Stimulated activated CD4-positive, alpha-beta T cell treated with anti-CD3 and anti-CD28 coated beads, Interleukin-2, amount 100 ng/mL, for 48 hours (primary cell): ENCODE measurements around the gene DEPDC5.
A peak's percentile ranks its signal among the peaks of the same experiment; 100 is the strongest.

Experiments used
- DNase-seq, 2 donors: peaks; one replicate each; pipeline ENCODE4 v3.0.0-alpha.2; 2020

DEPDC5 gene

DNA sequence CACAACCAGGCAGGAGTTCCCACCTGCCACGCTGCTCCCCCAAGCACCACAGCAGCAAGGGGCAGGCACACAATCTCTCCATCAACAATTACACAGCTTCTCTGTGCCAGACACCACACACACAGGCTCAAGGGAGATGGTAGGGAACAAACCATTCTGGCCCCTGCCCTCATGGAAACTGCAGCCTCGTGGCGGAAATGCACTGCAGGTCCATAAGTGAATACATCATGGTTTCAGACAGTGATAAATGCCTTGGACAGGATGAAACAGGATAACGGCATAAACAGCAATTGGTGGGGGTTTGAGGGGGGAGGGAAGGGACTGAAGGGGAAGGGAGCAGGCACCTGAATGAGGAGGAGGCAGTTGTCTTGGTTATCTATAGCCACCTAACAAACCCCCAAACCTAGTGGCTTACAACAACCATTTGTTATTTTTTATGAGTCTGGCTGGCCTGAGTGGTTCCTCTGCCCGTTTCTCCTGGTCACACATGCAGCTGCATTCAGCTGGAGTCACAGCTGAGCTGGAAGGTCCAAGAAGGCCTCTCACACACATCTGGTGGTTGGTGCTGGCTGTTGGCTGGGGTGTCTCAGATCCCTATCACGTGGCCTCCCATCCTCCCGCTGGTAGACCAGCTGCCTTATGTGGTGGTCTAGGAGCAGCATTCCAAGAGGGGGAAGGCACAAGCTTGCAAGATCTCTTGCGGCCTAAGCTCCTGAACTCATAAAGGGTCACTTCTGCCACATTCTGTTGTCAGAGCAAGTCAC lies 175.5 kb downstream of the DEPDC5 start:
- no peak for DNase-seq

- no peak for DNase-seq
Measured at GRCh38 chr22:31932863-31933262, 179.0 kb downstream of the DEPDC5 start.

GRCh38 chr22:31933406-31933805 lies 179.6 kb downstream of the DEPDC5 start:
- DNase-seq = no peak

- no peak for DNase-seq
Measured at GRCh38 chr22:31933816-31934482, 180.1 kb downstream of the DEPDC5 start.

GRCh38 chr22:31935961-31936635 lies 182.3 kb downstream of the DEPDC5 start:
- DNase-seq = no peak

GRCh38 chr22:31937341-31937740 lies 183.5 kb downstream of the DEPDC5 start:
- DNase-seq = no peak

DNA sequence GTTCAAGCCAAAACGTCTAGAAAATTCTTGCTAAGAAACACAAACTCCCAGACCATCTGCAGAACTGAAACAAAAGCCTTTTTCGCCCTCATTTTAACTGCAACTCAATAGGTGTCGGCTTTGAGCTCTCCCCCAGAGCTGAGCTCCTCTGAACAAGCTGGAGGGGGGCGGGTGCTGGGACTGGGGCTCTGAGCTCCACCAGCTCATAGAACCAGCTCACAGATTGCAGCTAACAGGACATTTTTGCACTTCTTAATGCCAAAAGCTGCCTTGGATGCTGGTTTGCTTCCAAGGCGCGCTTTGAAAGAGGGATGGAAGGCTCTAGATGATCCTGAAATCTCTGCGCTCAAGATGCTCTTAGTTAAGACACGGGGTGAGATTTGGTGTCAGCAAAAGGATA lies 184.5 kb downstream of the DEPDC5 start:
- no peak for DNase-seq

DNA sequence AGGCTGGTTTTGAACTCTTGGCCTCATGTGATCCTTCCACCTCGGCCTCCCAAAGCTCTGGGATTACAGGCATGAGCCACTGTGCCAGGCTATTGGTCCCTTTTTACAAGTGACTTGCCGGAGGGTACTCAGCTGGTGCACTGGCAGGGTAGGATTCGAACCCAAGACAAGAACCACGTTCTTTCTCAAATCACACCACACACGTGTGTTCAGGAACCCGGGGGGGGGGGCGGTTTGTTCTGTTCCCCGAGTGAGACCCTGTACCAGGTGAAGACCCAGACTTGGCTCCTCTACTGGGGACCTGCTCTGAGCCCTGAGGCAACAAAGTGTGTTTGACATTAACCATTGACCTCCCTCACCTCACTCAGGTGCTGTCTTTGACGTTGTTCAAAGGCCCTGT lies 186.7 kb downstream of the DEPDC5 start:
- no peak for DNase-seq

DNA sequence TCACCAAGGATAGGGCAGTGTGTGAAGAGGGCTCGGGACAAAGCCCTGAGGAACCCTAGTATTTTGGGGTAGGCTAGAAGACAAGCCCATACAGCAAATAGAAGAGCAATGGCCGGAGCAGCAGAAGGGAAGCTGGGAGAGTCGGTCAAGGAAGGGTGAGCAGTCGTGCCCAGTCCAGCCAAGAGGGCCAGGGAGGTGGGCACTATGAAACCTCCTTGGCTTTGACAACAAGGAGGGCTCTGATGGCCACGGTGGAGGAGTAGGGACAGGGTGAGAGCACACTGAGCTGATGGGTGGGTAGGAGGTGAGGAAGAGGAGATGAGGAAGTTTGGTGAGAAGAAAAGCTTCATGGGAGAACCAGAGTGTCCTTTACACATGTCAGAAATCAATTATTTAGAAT lies 188.3 kb downstream of the DEPDC5 start:
- no peak for DNase-seq

DNA sequence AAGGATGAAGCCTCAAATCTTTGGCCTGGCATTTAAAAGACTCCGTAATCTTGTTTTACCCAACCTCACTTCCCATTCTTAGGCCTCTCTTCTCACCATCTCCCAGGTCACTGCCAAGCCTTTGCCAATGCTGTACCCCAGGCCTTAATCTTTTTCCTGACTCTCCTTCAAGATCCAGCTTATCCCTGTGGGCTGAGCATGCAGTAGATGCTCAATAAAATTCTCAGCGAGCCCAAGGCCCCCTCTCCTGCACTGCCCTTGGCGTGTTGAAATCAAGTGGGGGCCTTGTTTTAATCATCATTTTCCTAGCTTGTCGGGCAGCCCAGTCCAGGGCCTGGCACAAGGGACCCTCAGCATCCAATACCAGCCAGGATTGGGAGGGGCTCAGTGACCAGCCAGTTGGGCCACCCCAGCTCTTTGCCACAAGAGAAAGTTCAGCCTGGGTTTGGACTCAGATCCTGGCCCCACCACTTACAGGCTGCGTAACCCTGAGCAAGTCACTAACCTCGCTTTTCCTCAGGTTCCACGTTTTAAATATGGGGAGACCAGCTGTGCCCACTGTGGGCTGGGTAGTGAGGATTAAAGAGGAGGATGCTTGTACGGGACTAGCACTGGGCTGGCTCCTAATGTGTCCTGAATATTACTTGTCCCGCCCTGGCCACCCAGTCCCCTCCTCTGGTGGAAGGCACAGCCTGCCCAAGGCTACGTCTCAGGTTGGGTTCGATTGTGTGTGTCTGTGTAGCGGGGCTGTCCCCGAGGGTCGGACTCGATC lies 189.6 kb downstream of the DEPDC5 start:
- peak in 1 of 2 donors; percentile 5 for DNase-seq

DNA sequence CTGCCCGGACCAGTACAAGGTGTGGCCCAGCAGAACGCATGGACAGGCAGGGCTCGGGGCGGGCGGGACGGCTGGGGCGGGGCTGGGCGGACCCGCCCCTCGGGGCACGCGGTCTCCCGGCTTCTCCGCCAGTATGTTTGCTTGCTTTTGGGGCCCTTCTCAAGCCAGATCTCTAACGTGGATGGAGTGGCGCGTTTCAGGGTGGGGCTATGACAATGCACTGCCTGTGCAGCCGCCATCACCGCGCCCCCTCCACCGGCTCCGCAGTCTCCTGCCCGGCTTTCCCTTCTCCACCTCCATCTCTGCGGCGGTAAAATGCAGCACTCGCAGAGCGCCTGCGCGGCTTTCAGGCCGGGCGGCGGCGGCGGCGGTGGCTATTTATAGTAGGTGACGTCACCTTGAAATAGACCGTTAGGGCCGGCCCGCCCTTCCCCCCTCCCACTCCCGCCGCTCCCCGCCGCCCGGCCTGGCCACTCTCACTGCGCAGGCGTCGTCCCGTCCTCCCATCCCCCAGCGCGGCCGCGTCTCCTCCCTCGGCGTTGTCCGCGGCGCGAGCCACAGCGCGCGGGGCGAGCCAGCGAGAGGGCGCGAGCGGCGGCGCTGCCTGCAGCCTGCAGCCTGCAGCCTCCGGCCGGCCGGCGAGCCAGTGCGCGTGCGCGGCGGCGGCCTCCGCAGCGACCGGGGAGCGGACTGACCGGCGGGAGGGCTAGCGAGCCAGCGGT lies 190.3 kb downstream of the DEPDC5 start, which contains the start of gene YWHAH:
YWHAH (plus strand) TSS at position 558 of the 722 bp plus-strand sequence. CDS start 199 bp downstream, outside the sequence.
- peak; percentile 89 to 91 for DNase-seq

- DNase-seq = peak; percentile 7 to 19
Measured at GRCh38 chr22:31944700-31945442, 191.1 kb downstream of the DEPDC5 start.

DNA sequence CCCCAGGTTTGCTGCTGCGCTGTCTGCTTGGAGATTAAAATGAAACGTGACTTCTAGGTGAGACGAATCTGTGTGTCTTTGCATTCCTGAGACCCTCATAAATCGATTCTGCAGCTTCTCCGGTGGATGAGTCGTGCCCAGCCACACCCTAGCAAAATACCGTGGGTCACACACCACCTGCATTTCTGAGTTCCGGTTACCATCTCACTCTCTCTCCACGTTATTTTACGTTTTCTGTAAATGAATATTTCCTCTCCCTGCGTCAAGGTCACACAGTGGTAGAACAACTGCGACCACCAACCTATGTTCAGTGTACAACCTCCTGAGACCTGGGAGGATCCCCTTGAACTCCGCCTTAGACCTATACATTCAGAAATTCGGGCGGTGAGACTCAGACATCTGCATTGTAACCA lies 191.6 kb downstream of the DEPDC5 start:
- DNase-seq = no peak

GRCh38 chr22:31945971-31946680 lies 192.3 kb downstream of the DEPDC5 start:
- DNase-seq = no peak

DNA sequence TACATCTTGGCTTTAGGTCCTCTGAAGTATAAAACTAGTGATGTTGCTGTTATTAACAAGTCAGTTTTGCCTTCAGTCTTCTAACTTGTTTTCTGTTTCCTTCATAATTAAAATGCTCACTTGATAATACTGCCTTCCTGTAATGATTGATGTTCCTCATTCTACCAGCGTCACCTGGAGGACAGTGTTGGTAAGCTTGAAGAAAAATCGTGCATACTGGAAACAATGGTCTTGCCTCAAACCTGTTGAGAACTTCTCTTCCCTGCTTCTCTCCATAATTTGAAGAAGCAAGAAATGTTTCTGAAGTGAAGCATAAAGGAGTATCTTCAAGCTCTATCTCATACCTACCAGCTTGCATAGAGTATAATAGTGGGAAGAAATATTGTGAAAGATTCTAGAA lies 193.5 kb downstream of the DEPDC5 start:
- no peak for DNase-seq

GRCh38 chr22:31948002-31948401 lies 194.2 kb downstream of the DEPDC5 start:
- DNase-seq = no peak

GRCh38 chr22:31950226-31950625 lies 196.4 kb downstream of the DEPDC5 start:
- no peak for DNase-seq

DNA sequence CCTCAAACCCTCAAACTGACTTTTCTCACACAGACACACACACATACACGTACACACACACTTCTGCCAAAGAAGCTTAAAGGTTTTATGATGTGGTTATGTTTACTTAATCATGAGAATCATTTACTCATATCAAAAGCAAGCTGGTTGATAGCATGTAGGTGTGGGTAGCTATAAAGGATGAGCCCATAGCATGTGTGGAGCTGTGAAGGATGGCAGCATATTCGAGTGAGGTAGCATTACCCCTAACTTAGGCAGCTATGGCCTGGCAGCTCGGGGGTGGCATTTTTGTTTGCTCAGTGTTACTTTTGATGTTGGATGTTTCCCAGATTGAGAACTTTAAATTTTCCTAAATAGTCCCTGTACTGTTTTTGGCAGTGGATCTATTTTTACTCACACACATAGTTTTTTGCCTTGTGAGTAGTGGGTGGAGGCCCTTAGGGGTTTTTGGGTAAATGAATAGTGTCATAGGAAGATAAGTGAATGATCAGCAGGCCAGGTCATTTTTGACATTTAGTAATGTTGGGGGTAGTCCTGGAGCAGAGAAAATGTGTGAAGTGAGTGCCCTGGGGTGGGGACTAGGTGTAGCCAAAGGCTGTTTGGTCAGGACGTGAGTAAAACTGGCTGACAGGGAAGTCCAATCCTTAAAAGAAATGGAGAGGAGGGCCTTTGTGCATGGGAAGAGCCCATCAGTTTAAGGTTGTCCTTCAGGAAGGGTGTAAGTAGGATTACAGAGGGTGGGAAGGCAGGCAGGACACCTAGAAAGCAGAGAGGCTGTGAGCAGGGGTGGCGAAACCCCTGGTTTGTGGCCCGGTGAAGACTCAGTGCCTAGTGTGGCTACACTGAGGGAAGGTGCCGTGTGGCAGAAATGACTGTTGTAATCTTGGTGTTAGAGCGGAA lies 197.6 kb downstream of the DEPDC5 start:
- DNase-seq = peak in 1 of 2 donors; percentile 25

DNA sequence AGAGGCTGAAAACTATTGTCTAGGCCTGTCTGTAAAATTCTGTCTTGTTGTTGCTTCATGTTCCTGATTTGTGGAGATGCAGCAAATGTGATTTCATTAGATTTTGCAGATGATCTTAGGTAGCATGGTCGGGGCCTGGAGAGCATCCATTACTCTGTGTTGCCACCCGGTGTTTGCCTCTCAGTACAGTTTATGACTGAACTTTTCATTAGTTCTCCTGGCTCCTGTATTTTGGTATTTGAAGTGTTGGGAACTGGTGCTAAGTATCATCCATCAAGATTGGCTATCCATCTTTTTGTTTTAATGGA lies 198.2 kb downstream of the DEPDC5 start:
- no peak for DNase-seq

DNA sequence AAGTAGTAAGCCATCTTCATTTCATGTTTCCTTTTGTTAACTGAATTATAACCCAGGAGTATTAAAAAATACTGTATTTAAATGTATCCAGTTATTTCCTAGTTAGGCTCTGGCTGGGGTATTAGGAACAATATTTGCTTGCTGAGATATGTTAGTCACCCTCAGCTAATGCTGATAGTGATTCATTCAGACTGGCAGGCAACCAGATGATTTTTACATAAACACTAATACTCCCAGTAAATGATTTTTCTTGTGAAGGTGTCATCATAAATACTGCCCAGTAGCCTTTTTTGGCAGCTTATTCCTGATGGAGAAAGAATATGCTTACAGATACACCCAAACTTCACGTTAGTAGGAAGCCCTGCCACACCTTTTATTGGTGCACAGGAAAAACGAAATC lies 198.7 kb downstream of the DEPDC5 start:
- DNase-seq = no peak
